WI38 (cell line): Measurements from ENCODE around the gene DNAJC3.
"Not testable (repeated sequence)": the region's sequence is repeated elsewhere in the genome, so short reads cannot be mapped to it uniquely, and the experiment has no call there.

Experiments used
- H3K4me3 ChIP-seq: 2 replicates; pipeline ENCODE4 v1.5.1; 2011; ENCODE audit warnings: low read depth, mild to moderate bottlenecking, control low read depth, low read length
- TF ChIP-seq, protein P1 (sequence below): IDR thresholded peaks from 2 replicates; pipeline ENCODE4 v1.5.1; 2012; ENCODE audit warnings: low read depth, mild to moderate bottlenecking, control low read depth, low read length

Gene DNAJC3

DNA sequence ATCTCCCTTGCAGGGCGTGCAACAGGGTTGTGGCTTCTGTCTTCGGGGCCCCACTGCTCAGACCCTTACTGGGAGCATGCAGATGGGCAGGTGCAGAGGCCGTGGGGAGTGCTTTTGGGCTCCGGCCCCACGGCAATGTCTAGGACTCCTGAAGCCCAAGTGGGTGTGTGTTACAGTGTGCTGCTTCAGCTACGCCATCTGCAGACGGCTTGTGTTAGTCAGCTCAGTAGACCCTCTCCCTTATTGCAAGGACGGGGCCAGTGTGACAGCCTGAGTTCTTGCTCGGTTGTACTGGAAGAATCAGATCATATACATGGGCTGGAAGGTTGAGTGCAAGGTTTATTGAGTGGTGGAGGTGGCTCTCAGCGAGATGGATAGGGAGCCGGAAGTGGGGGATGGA lies 39.3 kb downstream of the DNAJC3 start:
- H3K4me3 ChIP-seq = no peak overlapping the region
- TF ChIP-seq, protein P1, sequence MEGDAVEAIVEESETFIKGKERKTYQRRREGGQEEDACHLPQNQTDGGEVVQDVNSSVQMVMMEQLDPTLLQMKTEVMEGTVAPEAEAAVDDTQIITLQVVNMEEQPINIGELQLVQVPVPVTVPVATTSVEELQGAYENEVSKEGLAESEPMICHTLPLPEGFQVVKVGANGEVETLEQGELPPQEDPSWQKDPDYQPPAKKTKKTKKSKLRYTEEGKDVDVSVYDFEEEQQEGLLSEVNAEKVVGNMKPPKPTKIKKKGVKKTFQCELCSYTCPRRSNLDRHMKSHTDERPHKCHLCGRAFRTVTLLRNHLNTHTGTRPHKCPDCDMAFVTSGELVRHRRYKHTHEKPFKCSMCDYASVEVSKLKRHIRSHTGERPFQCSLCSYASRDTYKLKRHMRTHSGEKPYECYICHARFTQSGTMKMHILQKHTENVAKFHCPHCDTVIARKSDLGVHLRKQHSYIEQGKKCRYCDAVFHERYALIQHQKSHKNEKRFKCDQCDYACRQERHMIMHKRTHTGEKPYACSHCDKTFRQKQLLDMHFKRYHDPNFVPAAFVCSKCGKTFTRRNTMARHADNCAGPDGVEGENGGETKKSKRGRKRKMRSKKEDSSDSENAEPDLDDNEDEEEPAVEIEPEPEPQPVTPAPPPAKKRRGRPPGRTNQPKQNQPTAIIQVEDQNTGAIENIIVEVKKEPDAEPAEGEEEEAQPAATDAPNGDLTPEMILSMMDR = no peak

DNA sequence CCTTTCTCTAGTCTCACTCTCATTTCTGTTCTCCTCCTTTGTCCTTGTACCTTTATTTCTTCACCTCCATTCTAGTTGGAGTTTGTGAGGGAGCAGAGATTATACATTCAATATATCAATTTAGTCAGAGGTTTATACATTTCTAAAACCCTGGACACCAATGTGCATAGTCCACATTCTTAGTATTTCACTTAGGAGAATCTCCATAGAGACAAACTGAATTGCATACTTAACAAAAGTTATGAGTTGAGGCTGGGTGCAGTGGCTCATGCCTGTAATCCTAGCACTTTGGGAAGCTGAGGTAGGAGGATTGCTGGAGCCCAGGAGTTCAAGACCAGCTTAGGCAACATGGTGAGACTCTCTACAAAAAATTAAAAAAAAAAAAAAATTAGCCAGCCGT lies 45.3 kb downstream of the DNAJC3 start:
- H3K4me3 ChIP-seq = no peak overlapping the region
- TF ChIP-seq, protein P1 = no peak

DNA sequence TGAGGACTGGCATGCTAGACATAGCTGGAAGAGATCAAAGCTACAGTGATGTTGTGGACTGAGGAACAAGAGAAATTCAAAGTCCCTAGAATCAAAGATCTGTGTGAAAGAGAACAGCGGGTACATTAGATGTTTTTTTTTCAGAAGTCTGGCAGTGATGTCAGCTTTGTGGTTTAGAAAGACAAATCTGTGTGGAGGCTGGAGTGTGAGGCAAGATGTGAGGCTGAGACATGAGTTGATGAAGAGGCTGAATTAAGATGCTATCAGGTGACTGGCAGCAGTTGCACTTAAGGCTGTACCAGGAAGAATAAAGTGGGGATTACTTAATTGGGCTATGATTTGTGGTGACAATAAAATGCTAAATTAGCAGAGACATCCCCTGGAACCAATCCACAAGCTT lies 46.5 kb downstream of the DNAJC3 start:
- H3K4me3 ChIP-seq = no peak overlapping the region
- TF ChIP-seq, protein P1 = no peak

DNA sequence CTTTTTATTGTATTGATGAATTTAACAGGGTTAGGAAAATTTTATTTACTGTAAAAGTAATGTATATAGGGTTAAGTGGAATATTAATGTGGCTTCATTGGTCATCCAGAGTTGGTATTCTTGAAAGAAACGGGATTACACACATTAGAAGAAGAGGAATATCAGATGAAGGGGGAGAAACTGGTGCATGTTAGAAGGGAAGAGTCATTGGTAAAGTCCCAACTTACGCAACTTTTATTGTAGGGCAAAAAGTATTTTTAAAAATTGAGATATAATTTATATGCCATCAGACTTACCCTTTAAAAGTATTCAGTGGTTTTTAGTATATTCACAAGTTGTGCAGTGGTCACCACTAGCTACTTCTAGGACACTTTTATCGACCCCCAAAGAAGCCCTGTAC lies 47.3 kb downstream of the DNAJC3 start:
- TF ChIP-seq, protein P1 = no peak
- no peak overlapping the region for H3K4me3 ChIP-seq

DNA sequence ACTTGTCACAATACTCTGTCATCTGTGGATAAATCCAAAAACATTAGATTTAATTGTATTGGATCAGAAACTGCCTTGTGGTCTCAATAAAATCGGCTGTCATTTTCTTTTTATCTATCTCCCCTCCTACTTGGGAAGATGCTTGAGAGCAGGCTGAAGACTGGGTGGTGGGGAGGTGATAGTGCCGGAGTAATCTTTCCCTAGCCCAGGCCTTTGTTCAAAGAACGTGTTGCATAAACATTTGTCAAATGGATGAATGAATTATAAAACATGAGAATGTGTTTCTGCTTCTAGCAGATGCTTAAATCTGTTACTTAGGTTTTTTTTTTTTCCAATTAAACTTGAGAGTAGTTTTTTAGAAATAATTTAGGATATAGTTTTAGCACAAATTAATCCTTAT lies 49.9 kb downstream of the DNAJC3 start:
- H3K4me3 ChIP-seq = no peak overlapping the region
- TF ChIP-seq, protein P1 = no peak

DNA sequence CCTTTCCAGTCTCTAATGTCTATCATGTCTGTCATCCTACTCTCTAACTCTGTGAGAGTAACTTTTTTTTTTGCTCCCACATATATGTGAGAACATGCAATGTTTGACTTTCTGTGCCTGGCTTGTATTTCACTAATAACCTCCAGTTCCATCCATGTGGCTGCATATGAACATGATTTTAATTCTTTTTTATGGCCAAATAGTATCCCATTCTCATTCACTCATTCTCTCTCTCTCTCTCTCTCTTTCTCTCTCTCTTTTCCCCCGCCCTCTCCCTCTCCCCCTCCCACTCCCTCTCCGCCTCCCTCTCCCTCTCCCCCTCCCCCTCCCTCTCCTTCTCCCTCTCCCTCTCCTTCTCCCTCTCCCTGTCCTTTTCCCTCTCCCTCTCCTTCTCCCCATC lies 52.0 kb downstream of the DNAJC3 start:
- H3K4me3 ChIP-seq = no peak overlapping the region
- TF ChIP-seq, protein P1 = no peak

DNA sequence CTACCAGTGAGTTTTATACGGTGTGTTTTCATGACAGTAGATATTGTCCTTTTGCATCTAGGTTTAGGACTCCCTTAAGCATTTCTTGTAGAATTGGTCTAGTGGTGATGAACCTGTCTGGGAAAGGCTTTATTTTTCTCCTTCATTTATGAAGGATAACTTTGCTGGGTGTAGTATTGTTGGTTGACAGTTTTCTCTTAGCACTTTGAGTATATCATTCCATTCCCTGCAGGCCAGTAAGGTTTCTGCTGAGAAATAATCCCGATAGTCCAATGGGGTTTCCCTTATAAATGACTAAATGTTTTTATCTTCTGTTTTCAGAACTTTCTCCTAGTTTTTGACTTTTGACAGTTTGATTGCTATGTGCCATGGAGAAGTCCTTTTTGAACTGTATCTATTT lies 57.2 kb downstream of the DNAJC3 start:
- TF ChIP-seq, protein P1 = no peak
- no peak overlapping the region for H3K4me3 ChIP-seq

DNA sequence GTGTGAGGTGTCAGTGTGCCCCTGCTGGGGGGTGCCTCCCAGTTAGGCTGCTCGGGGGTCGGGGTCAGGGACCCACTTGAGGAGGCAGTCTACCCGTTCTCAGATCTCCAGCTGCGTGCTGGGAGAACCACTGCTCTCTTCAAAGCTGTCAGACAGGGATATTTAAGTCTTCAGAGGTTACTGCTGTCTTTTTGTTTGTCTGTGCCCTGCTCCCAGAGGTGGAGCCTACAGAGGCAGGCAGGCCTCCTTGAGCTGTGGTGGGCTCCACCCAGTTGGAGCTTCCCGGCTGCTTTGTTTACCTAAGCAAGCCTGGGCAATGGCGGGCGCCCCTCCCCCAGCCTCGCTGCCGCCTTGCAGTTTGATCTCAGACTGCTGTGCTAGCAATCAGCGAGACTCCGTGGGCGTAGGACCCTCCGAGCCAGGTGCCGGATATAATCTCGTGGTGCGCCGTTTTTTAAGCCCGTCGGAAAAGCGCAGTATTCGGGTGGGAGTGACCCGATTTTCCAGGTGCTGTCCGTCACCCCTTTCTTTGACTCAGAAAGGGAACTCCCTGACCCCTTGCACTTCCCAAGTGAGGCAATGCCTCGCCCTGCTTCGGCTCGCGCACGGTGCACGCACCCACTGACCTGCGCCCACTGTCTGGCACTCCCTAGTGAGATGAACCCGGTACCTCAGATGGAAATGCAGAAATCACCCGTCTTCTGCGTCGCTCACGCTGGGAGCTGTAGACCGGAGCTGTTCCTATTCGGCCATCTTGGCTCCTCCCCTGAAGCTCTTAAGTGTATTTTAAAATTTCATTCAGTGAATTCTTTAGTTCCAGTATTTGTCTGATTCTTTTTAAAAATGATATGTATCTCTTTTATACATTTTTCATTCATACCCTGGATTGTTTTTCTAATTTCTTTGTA lies 63.4 kb downstream of the DNAJC3 start:
- H3K4me3 ChIP-seq = not testable (repeated sequence)
